HuH-7.5 (cell line): ENCODE measurements around the gene LRRC71.
"Not testable (repeated sequence)": the region's sequence is repeated elsewhere in the genome, so short reads cannot be mapped to it uniquely, and the experiment has no call there.

Experiments
- DNase-seq: peaks from one replicate; pipeline ENCODE4 v3.0.0; 2011; ENCODE audit warnings: low spot score

LRRC71 gene

GRCh38 chr1:156905651-156906050 lies 14.8 kb upstream of the LRRC71 start:
- no peak for DNase-seq

- no peak for DNase-seq
These were observed 14.1 kb upstream of the LRRC71 start for GRCh38 chr1:156906206-156906906.

- no peak for DNase-seq
These were observed 11.9 kb upstream of the LRRC71 start for GRCh38 chr1:156908541-156908940.

DNA sequence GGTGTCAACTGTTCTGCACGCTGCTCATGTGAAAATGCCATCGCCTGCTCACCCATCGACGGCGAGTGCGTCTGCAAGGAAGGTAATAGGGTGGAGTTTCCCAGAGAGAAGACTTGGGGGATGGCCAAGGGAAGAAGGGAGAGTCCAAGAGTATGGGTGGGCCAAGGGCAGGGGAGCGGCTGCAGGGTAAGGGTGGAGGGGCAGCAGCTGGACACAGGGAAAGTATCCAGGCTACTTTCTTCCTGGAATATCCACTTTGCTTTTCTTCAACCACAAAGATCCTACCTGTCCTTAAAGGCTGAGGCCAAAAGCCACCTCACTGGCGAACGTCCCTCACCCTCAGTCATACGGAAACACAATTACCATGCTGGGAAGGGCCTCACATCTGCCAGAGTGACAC lies 11.5 kb upstream of the LRRC71 start:
- no peak for DNase-seq

DNA sequence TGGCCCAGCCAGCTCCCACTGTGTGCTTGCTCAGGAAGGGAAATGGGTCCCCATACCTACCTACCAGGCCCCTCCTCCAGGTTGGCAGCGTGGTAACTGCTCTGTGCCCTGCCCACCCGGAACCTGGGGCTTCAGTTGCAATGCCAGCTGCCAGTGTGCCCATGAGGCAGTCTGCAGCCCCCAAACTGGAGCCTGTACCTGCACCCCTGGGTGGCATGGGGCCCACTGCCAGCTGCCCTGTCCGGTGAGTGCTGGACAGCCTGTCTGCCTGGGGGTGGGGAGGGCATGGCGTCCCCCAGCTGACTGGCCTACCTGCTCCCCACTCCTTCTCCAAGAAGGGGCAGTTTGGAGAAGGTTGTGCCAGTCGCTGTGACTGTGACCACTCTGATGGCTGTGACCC lies 10.8 kb upstream of the LRRC71 start:
- no peak for DNase-seq

DNA sequence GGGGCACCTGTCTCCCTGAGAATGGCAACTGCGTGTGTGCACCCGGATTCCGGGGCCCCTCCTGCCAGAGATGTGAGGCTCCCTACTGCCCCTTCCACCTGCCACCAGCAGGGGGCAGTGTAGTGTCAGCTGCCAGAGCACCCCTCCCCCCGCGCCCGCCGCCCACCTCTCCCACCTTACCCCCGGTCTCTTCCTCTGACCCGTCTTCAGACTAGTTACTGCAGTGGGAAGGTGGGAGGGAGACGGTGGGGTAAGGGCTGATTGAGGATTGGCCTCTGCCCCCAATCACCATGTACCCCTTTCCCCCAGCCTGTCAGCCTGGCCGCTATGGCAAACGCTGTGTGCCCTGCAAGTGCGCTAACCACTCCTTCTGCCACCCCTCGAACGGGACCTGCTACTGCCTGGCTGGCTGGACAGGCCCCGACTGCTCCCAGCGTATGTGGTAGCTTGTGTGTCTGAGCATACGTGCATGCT lies 10.1 kb upstream of the LRRC71 start:
- peak; percentile 81 for DNase-seq

GRCh38 chr1:156911577-156912298 lies 8.7 kb upstream of the LRRC71 start:
- no peak for DNase-seq

GRCh38 chr1:156912310-156912709 lies 8.1 kb upstream of the LRRC71 start:
- DNase-seq: no peak

DNA sequence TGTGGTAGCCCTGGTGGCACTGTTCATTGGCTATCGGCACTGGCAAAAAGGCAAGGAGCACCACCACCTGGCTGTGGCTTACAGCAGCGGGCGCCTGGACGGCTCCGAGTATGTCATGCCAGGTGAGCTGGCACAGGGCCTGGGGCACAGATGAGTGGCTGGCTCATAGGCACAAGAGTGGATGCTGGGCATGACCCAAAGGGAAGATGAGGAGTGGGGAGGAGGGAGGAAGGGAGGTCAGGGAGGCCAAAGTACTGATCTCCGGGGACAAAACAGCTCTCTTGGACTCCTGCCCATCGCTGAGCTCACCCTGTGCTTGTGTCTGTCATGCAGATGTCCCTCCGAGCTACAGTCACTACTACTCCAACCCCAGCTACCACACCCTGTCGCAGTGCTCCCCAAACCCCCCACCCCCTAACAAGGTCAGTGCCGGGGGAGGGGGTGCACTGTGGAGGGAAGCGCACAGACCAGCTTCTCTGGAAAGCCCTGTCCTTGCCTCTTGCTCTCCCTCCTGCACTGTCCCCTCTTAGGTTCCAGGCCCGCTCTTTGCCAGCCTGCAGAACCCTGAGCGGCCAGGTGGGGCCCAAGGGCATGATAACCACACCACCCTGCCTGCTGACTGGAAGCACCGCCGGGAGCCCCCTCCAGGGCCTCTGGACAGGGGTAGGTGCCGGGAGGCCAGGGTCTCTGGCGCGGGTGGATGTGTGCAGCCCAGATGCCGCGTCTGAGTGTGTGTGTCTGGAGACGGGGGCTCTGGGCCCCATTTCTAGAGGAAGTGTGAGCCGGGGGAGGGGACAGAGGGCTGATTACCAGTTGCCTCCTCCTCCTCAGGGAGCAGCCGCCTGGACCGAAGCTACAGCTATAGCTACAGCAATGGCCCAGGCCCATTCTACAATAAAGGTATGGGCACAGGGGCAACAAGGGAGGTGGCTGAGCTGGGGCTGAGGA lies 7.3 kb upstream of the LRRC71 start:
- no peak for DNase-seq

DNA sequence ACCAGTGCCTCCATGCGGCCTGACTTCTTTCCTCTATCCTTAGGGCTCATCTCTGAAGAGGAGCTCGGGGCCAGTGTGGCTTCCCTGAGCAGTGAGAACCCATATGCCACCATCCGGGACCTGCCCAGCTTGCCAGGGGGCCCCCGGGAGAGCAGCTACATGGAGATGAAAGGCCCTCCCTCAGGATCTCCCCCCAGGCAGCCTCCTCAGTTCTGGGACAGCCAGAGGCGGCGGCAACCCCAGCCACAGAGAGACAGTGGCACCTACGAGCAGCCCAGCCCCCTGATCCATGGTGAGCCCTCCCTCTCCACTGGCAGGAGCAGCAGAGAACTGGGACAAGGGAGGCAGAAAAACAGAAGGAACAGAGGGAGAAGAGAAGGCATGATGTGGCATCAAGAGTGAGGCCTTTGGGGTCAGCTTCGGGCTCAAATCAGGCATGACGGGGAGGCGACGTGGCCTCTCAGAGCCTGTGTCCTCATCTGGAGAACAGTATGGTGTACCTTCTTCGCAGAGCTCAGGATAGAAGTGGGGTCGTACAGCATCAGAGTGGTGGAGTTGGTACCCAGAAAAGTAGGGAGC lies 6.5 kb upstream of the LRRC71 start:
- DNase-seq: no peak

GRCh38 chr1:156914440-156914856 lies 6.0 kb upstream of the LRRC71 start:
- no peak for DNase-seq

DNA sequence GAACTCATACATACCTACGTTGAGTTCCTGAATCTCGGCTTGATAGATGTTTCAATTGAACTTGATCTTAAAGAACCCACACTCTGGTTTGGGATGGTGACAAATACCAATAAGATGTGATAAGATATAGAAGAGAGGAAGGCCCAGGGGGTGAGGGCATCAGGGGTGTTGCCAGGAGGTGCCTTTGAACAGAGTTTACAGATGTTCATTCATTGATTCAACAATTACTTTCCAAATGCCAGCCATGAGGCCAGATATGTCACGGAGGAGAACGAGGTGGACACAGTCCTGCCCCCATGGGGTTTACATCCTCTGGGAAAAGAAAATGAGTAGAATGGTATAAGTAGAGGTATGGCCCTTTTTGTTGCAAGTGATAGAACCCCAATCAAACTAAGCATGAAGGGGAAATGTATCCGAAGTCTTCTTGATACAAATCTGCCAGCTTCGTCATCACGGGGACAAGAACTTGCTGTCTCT lies 659 bp downstream of the LRRC71 start:
- DNase-seq: no peak

GRCh38 chr1:156922986-156923669 lies 2.7 kb downstream of the LRRC71 start:
- DNase-seq: no peak

DNA sequence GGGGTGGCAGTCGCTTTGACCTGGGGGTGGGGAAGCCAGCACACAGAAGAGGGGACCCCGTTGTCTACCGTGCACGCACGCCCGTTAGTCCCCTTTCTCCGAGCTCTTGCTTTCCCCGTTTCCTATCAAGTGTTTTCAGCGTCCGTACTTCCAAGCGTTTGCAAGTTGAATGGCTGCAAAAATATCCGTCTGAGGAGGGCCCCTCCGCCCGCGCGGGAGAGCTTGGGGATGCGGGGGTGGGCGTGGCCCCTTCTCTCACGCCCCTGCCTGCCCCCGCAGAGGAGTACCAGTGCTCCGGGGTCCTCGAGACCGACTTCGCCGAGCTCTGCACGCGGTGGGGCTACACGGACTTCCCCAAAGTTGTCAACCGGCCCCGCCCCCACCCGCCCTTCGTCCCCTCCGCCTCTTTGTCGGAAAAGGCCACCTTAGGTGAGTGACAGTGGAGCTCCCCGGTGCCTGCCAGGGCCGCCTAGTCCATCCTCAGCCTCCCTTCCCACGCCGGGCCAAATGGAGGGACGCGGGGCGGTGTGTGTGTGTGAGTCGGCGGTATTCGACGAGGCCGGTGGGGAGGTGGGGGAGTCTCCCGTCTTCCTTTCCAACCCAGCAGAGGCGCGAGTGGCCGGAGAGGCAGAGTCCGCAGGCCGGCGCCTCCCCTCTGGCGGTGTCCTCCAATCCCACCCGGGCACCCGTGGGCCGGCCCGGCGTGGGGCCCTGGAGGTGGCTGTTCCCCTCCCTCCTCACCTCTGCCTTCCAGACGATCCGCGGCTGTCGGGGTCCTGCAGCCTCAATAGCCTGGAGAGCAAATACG lies 3.4 kb downstream of the LRRC71 start:
- DNase-seq: no peak

DNA sequence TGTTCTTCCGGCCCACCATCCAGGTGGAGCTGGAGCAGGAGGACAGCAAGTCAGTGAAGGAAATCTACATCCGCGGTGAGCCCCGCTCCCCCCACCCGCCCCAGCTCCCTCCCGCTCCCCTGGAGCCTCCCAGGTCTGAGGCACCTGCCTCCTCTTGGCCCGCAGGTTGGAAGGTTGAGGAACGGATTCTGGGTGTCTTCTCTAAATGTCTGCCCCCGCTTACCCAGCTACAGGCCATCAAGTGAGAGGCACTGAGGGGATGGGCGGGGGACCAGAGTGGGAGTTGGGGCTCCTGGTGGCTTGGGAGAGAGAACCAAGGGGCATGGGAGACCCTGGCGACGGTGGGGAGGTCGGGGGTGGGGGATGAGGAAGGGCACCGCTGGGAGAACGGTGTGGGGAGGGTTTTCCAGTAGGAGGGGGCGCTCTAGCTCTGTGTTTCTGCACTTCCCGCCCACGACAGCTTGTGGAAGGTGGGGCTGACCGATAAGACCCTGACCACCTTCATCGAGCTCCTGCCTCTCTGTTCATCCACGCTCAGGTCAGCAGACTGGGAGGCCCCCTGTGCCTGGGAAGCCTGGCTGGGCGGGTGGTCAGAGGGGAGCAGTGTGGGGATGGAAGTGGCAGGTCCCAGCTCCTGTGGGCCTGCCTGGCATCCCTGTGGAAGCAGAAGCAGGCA lies 4.2 kb downstream of the LRRC71 start:
- no peak for DNase-seq

DNA sequence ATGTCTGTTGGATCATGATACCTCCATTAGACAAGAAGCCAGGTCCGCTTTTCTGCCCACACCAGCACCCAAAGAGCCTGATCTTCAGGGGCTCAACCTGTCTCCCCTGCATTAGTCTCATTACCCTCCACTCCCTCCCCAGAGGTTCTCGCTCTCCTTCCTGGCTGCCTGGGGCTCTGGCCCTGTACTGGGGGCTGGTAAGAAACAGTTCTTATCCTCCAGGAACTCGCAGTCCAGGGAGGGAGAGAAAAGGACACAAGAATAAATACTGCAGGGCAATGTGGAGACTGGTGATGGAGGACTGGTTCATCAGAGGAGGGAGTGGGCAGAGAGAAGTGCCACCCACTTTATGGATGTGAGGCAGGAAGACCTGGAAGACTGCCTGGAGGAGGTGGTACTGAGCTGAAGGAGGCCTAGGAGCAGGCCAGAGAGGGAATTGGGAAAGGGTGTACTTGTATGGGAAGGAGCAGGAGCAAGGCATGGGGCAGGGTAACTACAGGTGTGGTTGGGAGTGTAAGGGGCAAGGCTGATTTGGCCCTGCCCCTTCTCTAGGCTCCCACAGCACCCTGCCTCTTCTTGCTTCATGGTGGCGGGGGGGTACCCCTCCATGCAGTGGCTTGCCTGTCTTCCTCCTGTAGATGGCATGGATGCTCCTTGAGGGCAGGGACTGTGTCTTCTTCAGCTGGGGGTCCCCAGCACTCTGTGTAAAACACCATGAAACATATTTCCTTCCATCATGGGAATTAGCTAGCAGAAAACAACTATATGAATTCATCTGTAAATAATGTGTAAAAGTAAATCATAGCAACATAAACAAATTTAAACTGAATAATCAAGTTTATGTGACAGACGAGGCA lies 5.0 kb downstream of the LRRC71 start:
- no peak for DNase-seq

DNA sequence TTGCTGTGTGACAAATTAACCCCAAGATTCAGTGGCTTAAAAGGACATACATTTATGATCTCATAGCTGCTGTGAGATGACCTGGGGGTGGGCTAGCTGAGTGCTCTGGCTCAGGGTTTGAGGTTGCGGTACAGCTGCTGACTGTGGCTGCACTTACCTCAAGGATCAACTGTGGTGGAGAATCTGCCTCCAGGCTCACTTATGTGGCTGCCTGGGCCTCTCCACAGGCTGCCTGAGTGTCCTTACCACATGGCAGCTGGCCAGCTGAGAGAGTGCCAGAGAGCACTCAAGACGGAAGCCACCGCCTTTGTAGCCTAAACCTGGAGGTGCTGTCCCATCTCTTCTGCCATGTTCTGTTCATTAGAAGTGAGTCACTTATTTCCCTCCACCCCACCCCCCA lies 5.7 kb downstream of the LRRC71 start:
- DNase-seq: no peak

DNA sequence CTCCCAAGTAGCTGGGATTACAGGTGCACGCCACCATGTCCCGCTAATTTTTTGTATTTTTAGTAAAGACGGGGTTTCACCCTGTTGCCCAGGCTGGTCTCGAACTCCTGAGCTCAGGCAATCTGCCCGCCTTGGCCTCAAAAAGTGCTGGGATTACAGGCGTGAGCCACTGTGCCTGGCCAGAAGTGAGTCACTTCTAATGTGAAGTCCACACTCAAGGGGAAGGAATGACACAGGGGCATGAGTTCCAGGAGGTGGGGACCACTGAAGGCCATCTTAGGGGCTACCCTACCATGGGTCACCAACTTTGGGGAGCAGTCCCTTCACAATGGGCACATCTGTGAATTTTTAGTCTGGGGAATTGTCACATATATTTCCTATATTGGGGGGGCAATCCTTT lies 6.3 kb downstream of the LRRC71 start:
- DNase-seq: not testable (repeated sequence)
